LNCaP clone FGC (cell line): ENCODE data around the gene ELAVL3.
"Not testable (repeated sequence)": the region's sequence is repeated elsewhere in the genome, so short reads cannot be mapped to it uniquely, and the experiment has no call there.

ENCODE experiments used
- DNase-seq: peaks from one replicate; pipeline ENCODE4 v3.0.0-alpha.2; 2011; ENCODE audit warnings: low read depth
- H3K4me3 ChIP-seq: 2 replicates; pipeline ENCODE4 v1.5.1; 2011; ENCODE audit warnings: mild to moderate bottlenecking, low read depth, low read length, control low read depth
- CTCF ChIP-seq: IDR thresholded peaks from 2 replicates; pipeline ENCODE4 v1.5.1; 2012; ENCODE audit warnings: mild to moderate bottlenecking; ENCODE audit not compliant: control insufficient read depth, insufficient read depth; ENCODE audit errors: extremely low read depth

The ELAVL3 gene

DNA sequence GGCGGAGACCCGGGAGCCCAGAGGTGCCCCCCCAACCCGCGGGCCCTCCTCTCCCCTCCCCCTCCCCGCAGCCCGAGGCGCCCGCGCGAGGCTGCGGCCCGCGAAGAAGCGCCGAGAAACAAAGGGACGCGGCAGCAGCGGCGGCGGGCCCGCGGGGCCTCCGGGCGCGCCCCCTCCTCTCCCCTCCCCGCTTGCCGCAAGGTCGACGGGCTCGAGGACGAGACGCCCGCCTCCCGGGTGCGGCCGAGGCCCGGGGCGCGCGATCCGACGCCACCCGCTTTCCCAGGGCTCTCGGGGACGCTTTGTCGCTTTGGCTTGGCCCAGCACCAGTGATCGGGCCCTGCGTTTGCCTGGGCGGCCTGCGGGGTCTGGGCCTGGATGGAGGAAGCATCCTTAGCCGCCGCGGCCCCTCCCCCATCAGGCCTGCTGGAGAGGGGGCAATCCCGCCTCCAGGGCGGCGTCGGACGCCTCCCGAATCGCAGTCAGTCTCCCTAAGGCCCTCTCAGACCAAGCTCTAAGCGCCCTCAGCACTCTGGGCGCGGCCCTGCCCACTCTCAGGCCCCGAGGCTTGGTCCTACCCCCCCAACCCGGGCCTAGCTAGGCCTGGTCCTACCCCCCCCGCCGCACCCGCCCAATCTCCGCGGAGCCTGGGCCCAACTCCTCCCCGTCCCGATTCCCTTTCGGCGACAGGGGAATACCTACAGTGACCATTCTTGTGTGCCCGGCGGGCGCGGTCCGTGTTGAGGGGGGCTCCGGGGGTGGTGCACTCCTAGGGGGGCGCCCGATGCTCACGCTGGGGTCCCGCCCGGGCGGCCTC, 740 bp downstream of the ELAVL3 start:
- no peak for DNase-seq
- TF ChIP-seq CTCF = no peak
- no peak overlapping the region for H3K4me3 ChIP-seq

GRCh38 chr19:11479090-11479897, 1.6 kb downstream of the ELAVL3 start:
- H3K4me3 ChIP-seq = no peak overlapping the region

GRCh38 chr19:11478167-11479089, 2.4 kb downstream of the ELAVL3 start:
- no peak overlapping the region for H3K4me3 ChIP-seq
- no peak for DNase-seq

More at GRCh38 chr19:11479090-11479897, 1.6 kb downstream of the ELAVL3 start:
- TF ChIP-seq CTCF = no peak
- DNase-seq = no peak

GRCh38 chr19:11475861-11476260, 5.0 kb downstream of the ELAVL3 start:
- no peak for TF ChIP-seq CTCF
- H3K4me3 ChIP-seq = no peak overlapping the region
- DNase-seq = no peak

More at GRCh38 chr19:11478167-11479089, 2.4 kb downstream of the ELAVL3 start:
- no peak for TF ChIP-seq CTCF

- not testable (repeated sequence) for DNase-seq, H3K4me3 ChIP-seq
Observed at GRCh38 chr19:11475343-11475742, 5.5 kb downstream of the ELAVL3 start.

DNA sequence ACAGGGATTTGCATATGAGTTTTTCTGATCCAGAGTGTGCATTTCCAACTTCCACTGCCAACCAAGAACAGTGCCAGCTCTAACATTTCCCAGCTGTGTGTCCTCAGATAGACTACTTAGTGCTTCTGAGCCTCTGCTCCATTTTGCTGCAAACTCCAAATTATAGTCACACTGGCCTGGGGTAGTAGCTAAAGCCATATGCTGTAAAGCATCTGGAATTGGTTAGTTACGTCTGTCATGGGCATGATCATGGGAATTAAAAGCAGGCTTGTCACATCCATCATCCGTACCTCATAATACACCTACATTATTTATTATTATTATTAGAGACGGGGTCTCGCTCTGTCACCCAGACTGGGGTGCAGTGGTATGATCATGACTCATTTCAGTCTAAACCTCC, 7.1 kb downstream of the ELAVL3 start:
- no peak for TF ChIP-seq CTCF
- DNase-seq = no peak
- no peak overlapping the region for H3K4me3 ChIP-seq

DNA sequence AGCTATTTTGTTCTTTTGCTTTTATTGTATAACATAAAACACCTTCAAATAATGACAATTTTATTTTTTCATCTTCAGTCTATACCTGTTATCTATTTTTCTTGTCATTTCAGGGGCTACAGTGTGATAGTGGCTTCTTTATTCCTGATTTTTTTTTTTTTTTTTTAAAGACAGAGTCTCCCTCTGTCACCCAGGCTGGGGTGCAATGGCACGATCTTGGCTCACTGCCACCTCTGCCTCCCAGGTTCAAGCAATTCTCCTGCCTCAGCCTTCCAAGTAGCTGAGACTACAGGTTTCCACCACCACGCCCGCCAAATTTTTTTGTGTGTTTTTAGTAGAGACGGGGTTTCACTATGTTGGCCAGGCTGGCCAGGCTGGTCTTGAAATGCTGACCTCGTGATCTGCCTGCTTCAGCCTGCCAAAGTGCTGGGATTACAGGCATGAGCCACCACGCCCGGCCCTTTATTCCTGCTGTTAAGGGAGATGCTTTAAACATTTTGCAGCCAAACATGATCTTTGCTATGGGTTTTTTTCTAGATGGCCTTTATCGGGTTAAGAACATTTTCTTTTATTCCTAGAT, 12.5 kb downstream of the ELAVL3 start:
- not testable (repeated sequence) for DNase-seq, H3K4me3 ChIP-seq
